Stimulated activated CD8-positive, alpha-beta memory T cell treated with anti-CD3 and anti-CD28 coated beads, Interleukin-7, amount 100 ng/mL, for 24 hours (primary cell): ENCODE data around the gene GAL.

Experiments
- DNase-seq: peaks from one replicate; pipeline ENCODE4 v3.0.0-alpha.2; 2020; ENCODE audit warnings: low read depth

The GAL gene

GRCh38 chr11:68682531-68682961, 1.8 kb upstream of the GAL start:
- DNase-seq: no peak

- DNase-seq: no peak
Measured at GRCh38 chr11:68683121-68683520, 1.2 kb upstream of the GAL start.

GRCh38 chr11:68683536-68684384, 584 bp upstream of the GAL start:
- no peak for DNase-seq

- DNase-seq: no peak
Measured at GRCh38 chr11:68685656-68686380, 1.5 kb downstream of the GAL start.

GRCh38 chr11:68686486-68686885, 2.1 kb downstream of the GAL start:
- DNase-seq: no peak

GRCh38 chr11:68687311-68687710, 3.0 kb downstream of the GAL start:
- no peak for DNase-seq

- no peak for DNase-seq
Measured at GRCh38 chr11:68687986-68688385, 3.6 kb downstream of the GAL start.

GRCh38 chr11:68688881-68689280, 4.5 kb downstream of the GAL start:
- DNase-seq: no peak

- DNase-seq: no peak
Measured at GRCh38 chr11:68689737-68690625, 5.6 kb downstream of the GAL start.

GRCh38 chr11:68690671-68691401, 6.5 kb downstream of the GAL start:
- no peak for DNase-seq

- no peak for DNase-seq
Measured at GRCh38 chr11:68691402-68691784, 7.0 kb downstream of the GAL start.

GRCh38 chr11:68692115-68692514, 7.8 kb downstream of the GAL start:
- no peak for DNase-seq

- DNase-seq: no peak
Measured at GRCh38 chr11:68692871-68693483, 8.6 kb downstream of the GAL start.

GRCh38 chr11:68693484-68693882, 9.1 kb downstream of the GAL start:
- no peak for DNase-seq

GRCh38 chr11:68694431-68695297, 10.3 kb downstream of the GAL start:
- DNase-seq: no peak

- DNase-seq: no peak
Measured at GRCh38 chr11:68695531-68695930, 11.2 kb downstream of the GAL start.

GRCh38 chr11:68698993-68699392, 14.6 kb downstream of the GAL start:
- no peak for DNase-seq

- no peak for DNase-seq
Measured at GRCh38 chr11:68704887-68705286, 20.5 kb downstream of the GAL start.

GRCh38 chr11:68707527-68707926, 23.2 kb downstream of the GAL start:
- DNase-seq: no peak

GRCh38 chr11:68709062-68709461, 24.7 kb downstream of the GAL start:
- DNase-seq: no peak
